Bronchial epithelial cell (primary cell): Measurements from ENCODE around the gene ADGRD1. TPM values are rescaled to one million over a fixed set of nuclear protein-coding genes. Genes with fewer than 3 reads are reported as not detected.
"Not testable (repeated sequence)": the region's sequence is repeated elsewhere in the genome, so short reads cannot be mapped to it uniquely, and the experiment has no call there.

Experiments
- DNase-seq: peaks from one replicate; pipeline ENCODE4 v3.0.0-alpha.2; 2010; ENCODE audit warnings: low read depth
- FAIRE-seq: peaks from 2 replicates; lab custom pipeline; 2011; peaks lifted over from hg19 to GRCh38; lab: Jason Lieb, UNC
- H3K27me3 ChIP-seq: 2 replicates; pipeline ENCODE4 v1.5.1; 2011; ENCODE audit warnings: low read length; ENCODE audit not compliant: control insufficient read depth, insufficient read depth
- H3K36me3 ChIP-seq: 2 replicates; pipeline ENCODE4 v1.5.1; 2011; ENCODE audit warnings: low read length; ENCODE audit not compliant: control insufficient read depth, insufficient read depth
- H3K4me3 ChIP-seq: 2 replicates; pipeline ENCODE4 v1.5.1; 2011; ENCODE audit warnings: mild to moderate bottlenecking, low read depth, low read length, control low read depth
- CTCF ChIP-seq: IDR thresholded peaks from 2 replicates; pipeline ENCODE4 v1.5.1; 2011; ENCODE audit warnings: mild to moderate bottlenecking, moderate library complexity, low read length, control low read depth, inconsistent platforms; ENCODE audit not compliant: insufficient read depth, severe bottlenecking
- total RNA-seq: library from RNA; depleted of rRNA; stranded (reverse); fragments of >200 nt; gene quantifications from 2 replicates; pipeline ENCODE4 v1.2.1, GENCODE V29; 2014

ADGRD1 gene
- total RNA-seq, 1 donor from 2014 or later, result not detected

GRCh38 chr12:131067981-131068851, 114.5 kb downstream of the ADGRD1 start:
- Histone ChIP-seq H3K4me3 (no peak overlapping the region), H3K36me3 (no peaks in the 10 kb centered on the region), H3K27me3 (no peaks in the 10 kb centered on the region)
- no peak for TF ChIP-seq CTCF
- DNase-seq, result no peak
- no peak for FAIRE-seq

GRCh38 chr12:131068926-131069720, 115.4 kb downstream of the ADGRD1 start:
- not testable (repeated sequence) for H3K4me3 ChIP-seq, DNase-seq, H3K27me3 ChIP-seq, FAIRE-seq, H3K36me3 ChIP-seq

- FAIRE-seq, H3K36me3 ChIP-seq, H3K27me3 ChIP-seq, DNase-seq, H3K4me3 ChIP-seq: not testable (repeated sequence)
Observed at GRCh38 chr12:131070136-131070535, 116.4 kb downstream of the ADGRD1 start.

GRCh38 chr12:131070668-131071067, 117.0 kb downstream of the ADGRD1 start:
- not testable (repeated sequence) for H3K36me3 ChIP-seq, H3K4me3 ChIP-seq, DNase-seq, H3K27me3 ChIP-seq, FAIRE-seq

- not testable (repeated sequence) for H3K27me3 ChIP-seq, H3K36me3 ChIP-seq, FAIRE-seq, DNase-seq, H3K4me3 ChIP-seq
Observed at GRCh38 chr12:131071234-131071820, 117.6 kb downstream of the ADGRD1 start.

- FAIRE-seq, H3K27me3 ChIP-seq, H3K4me3 ChIP-seq: not testable (repeated sequence)
Observed at GRCh38 chr12:131071950-131072349, 118.2 kb downstream of the ADGRD1 start.

GRCh38 chr12:131072451-131073230, 118.9 kb downstream of the ADGRD1 start:
- Histone ChIP-seq H3K36me3 (no peaks in the 10 kb centered on the region), H3K27me3 (no peaks in the 10 kb centered on the region), H3K4me3 (no peak overlapping the region)
- no peak for DNase-seq
- no peak for FAIRE-seq
- TF ChIP-seq CTCF, result no peak

More at GRCh38 chr12:131071950-131072349, 118.2 kb downstream of the ADGRD1 start:
- H3K36me3 ChIP-seq, DNase-seq: not testable (repeated sequence)
